ENCODE results near the gene PALM2AKAP2.

The PALM2AKAP2 gene

GRCh38 chr9:109779711-109780452 is at the start of gene PALM2AKAP2:
Gene PALM2AKAP2, plus strand, starts transcription at chr9:109780198. Its CDS starts 291 bp downstream, at chr9:109780489.
- peak within 1 kb of the TSS; percentile 75 for H3K4me3 ChIP-seq (ENCODE audit: low read depth, low read length)
- peak; percentile 54 for DNase-seq (ENCODE audit: low read depth)
- TF ChIP-seq, protein P1, sequence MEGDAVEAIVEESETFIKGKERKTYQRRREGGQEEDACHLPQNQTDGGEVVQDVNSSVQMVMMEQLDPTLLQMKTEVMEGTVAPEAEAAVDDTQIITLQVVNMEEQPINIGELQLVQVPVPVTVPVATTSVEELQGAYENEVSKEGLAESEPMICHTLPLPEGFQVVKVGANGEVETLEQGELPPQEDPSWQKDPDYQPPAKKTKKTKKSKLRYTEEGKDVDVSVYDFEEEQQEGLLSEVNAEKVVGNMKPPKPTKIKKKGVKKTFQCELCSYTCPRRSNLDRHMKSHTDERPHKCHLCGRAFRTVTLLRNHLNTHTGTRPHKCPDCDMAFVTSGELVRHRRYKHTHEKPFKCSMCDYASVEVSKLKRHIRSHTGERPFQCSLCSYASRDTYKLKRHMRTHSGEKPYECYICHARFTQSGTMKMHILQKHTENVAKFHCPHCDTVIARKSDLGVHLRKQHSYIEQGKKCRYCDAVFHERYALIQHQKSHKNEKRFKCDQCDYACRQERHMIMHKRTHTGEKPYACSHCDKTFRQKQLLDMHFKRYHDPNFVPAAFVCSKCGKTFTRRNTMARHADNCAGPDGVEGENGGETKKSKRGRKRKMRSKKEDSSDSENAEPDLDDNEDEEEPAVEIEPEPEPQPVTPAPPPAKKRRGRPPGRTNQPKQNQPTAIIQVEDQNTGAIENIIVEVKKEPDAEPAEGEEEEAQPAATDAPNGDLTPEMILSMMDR (conservative IDR thresholded peaks at IDR 0.05; ENCODE audit: low read depth, low read length), result peak; percentile 33

DNA sequence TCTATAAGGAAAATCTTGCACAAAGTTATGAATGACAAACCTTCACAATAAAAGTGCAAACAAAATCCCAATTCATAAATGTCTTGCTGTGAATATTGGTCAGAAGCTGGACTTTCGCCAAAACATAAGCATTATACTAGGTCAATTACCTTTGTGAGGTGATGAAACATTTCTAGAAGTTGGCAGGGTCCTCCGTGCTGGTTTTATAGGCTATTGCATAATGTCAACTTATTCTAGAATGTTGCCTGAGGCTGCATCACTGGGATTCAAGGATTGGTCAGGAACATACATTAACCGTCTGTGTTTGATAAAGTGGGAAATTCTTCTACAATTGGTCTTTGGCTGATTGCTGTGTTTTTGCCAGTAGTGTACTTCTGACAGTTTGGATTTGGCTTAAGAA is 49.8 kb upstream of the PALM2AKAP2 start:
- H3K4me3 ChIP-seq (ENCODE audit: low read depth, low read length), result no peak overlapping the region
- TF ChIP-seq, protein P1 (conservative IDR thresholded peaks at IDR 0.05; ENCODE audit: low read depth, low read length), result no peak
- DNase-seq (ENCODE audit: low read depth), result peak; percentile 52

GRCh38 chr9:109733690-109734089 is 46.3 kb upstream of the PALM2AKAP2 start:
- DNase-seq (ENCODE audit: low read depth), result peak; percentile 81
- TF ChIP-seq, protein P1 (conservative IDR thresholded peaks at IDR 0.05; ENCODE audit: low read depth, low read length), result no peak
- H3K4me3 ChIP-seq (ENCODE audit: low read depth, low read length), result no peak overlapping the region

DNA sequence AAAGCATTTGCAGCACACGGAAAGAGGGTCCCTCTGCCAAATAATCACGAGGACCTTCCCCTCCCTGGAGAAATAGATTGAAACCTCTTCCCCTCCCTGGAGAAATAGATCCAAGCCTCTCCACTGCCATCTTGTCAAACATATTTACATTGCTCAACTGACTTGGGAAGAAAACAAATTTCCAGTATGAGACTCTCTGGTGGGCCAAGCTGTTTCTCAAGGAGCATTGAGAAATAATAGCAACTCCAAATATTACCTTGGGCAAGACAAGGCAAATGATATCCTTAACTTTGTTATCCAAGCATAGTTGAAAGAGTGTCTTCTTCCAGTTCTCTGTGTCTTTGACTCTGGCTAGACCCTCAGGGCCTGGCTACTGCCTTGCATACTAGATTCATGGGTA is 45.2 kb upstream of the PALM2AKAP2 start:
- TF ChIP-seq, protein P1 (conservative IDR thresholded peaks at IDR 0.05; ENCODE audit: low read depth, low read length), result no peak
- no peak overlapping the region for H3K4me3 ChIP-seq (ENCODE audit: low read depth, low read length)
- DNase-seq (ENCODE audit: low read depth), result no peak

DNA sequence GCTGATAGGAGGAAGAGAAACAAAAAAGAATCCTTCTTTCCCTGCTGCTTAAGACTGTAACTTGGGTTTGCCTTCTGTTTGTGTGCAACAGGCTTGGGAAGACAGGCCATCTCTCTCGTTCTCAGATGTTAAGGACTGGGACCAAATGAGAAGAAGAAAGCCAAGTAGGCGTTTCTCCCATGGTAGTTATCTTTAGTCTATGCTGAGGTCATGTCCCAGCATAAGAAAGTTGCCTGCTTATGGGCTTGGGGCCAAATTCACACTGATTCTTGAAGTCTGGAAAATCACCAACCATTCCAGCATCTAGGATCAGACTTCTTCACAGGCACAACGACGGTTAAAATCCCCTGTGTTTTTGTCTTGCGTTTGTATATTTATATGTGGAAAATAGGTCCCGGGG is 44.2 kb upstream of the PALM2AKAP2 start:
- DNase-seq (ENCODE audit: low read depth), result no peak
- TF ChIP-seq, protein P1 (conservative IDR thresholded peaks at IDR 0.05; ENCODE audit: low read depth, low read length), result no peak
- no peak overlapping the region for H3K4me3 ChIP-seq (ENCODE audit: low read depth, low read length)

- TF ChIP-seq, protein P1 (conservative IDR thresholded peaks at IDR 0.05; ENCODE audit: low read depth, low read length), result no peak
- no peak overlapping the region for H3K4me3 ChIP-seq (ENCODE audit: low read depth, low read length)
- DNase-seq (ENCODE audit: low read depth), result no peak
These were observed 42.7 kb upstream of the PALM2AKAP2 start for GRCh38 chr9:109737295-109737694.

GRCh38 chr9:109739760-109740159 is 40.2 kb upstream of the PALM2AKAP2 start:
- no peak overlapping the region for H3K4me3 ChIP-seq (ENCODE audit: low read depth, low read length)
- no peak for DNase-seq (ENCODE audit: low read depth)
- TF ChIP-seq, protein P1 (conservative IDR thresholded peaks at IDR 0.05; ENCODE audit: low read depth, low read length), result no peak

Data from choroid plexus epithelial cell (primary cell).